HEK293 (cell line): Measurements from ENCODE around the gene NTF4.

Experiments used
- RBAK ChIP-seq: fragments of 450-650 bp; formaldehyde crosslinking; IDR thresholded peaks from 2 replicates; pipeline ENCODE4 v1.5.1; 2016; ENCODE audit warnings: missing biosample characterization, missing genetic modification characterization
- REPIN1 ChIP-seq: fragments of 450-650 bp; formaldehyde crosslinking; IDR thresholded peaks from 2 replicates; pipeline ENCODE4 v1.5.1; 2017; ENCODE audit warnings: missing biosample characterization, missing genetic modification characterization, low read depth
- SP7 ChIP-seq: fragments of 450-650 bp; formaldehyde crosslinking; IDR thresholded peaks from 2 replicates; pipeline ENCODE4 v1.5.1; 2016; ENCODE audit warnings: missing biosample characterization, missing genetic modification characterization
- ZBTB8A ChIP-seq: fragments of 450-650 bp; formaldehyde crosslinking; IDR thresholded peaks from 2 replicates; pipeline ENCODE4 v1.5.1; 2016; ENCODE audit warnings: missing biosample characterization, missing genetic modification characterization
- ZFHX2 ChIP-seq: fragments of 450-650 bp; formaldehyde crosslinking; conservative IDR thresholded peaks from 2 replicates; pipeline ENCODE4 v1.5.1; 2016; ENCODE audit warnings: missing biosample characterization, missing genetic modification characterization
- ZNF112 ChIP-seq: fragments of 450-650 bp; formaldehyde crosslinking; IDR thresholded peaks from 2 replicates; pipeline ENCODE4 v1.5.0; 2017; ENCODE audit warnings: missing biosample characterization, missing genetic modification characterization
- ZNF2 ChIP-seq: fragments of 450-650 bp; formaldehyde crosslinking; IDR thresholded peaks from 2 replicates; pipeline ENCODE4 v1.5.1; 2016; ENCODE audit warnings: missing biosample characterization, missing genetic modification characterization
- ZNF354C ChIP-seq: fragments of 450-650 bp; formaldehyde crosslinking; IDR thresholded peaks from 2 replicates; pipeline ENCODE4 v1.5.1; 2016; ENCODE audit warnings: missing biosample characterization, missing genetic modification characterization, low read depth, borderline replicate concordance
- ZNF366 ChIP-seq: fragments of 450-650 bp; formaldehyde crosslinking; conservative IDR thresholded peaks from 2 replicates; pipeline ENCODE4 v1.5.1; 2016; ENCODE audit warnings: missing biosample characterization, missing genetic modification characterization
- ZNF37A ChIP-seq: fragments of 450-650 bp; IDR thresholded peaks from 2 replicates; pipeline ENCODE4 v1.5.1; 2018; ENCODE audit warnings: missing biosample characterization, missing genetic modification characterization
- ZNF785 ChIP-seq: fragments of 450-650 bp; formaldehyde crosslinking; IDR thresholded peaks from 2 replicates; pipeline ENCODE4 v1.5.1; 2016; ENCODE audit warnings: missing biosample characterization, missing genetic modification characterization
- ZXDB ChIP-seq: fragments of 450-650 bp; formaldehyde crosslinking; IDR thresholded peaks from 2 replicates; pipeline ENCODE4 v1.5.1; 2016; ENCODE audit warnings: missing biosample characterization, missing genetic modification characterization
- TF ChIP-seq, protein P1 (sequence below): fragments of 450-650 bp; formaldehyde crosslinking; IDR thresholded peaks from 2 replicates; pipeline ENCODE4 v1.5.1; 2016; ENCODE audit warnings: missing biosample characterization, missing genetic modification characterization
- TF ChIP-seq, protein P2 (sequence below): fragments of 450-650 bp; formaldehyde crosslinking; IDR thresholded peaks from 2 replicates; pipeline ENCODE4 v1.5.1; 2016; ENCODE audit warnings: missing biosample characterization, missing genetic modification characterization
- TF ChIP-seq, protein P3 (sequence below): fragments of 450-650 bp; formaldehyde crosslinking; IDR thresholded peaks from 2 replicates; pipeline ENCODE4 v1.5.1; 2016; ENCODE audit warnings: missing biosample characterization, missing genetic modification characterization
- TF ChIP-seq, protein P4 (sequence below): fragments of 450-650 bp; formaldehyde crosslinking; IDR thresholded peaks from 2 replicates; pipeline ENCODE4 v1.5.1; 2016; ENCODE audit warnings: missing biosample characterization, missing genetic modification characterization
- TF ChIP-seq, protein P5 (sequence below): fragments of 450-650 bp; IDR thresholded peaks from 2 replicates; pipeline ENCODE4 v1.5.1; 2018; ENCODE audit warnings: missing biosample characterization, missing genetic modification characterization
- TF ChIP-seq, protein P6 (sequence below): fragments of 450-650 bp; formaldehyde crosslinking; IDR thresholded peaks from 2 replicates; pipeline ENCODE4; 2016; ENCODE audit warnings: missing biosample characterization, missing genetic modification characterization
- TF ChIP-seq, protein P7 (sequence below): fragments of 450-650 bp; formaldehyde crosslinking; IDR thresholded peaks from 2 replicates; pipeline ENCODE4 v1.5.1; 2016; ENCODE audit warnings: missing biosample characterization, missing genetic modification characterization
- TF ChIP-seq, protein P8 (sequence below): fragments of 450-650 bp; formaldehyde crosslinking; IDR thresholded peaks from 2 replicates; pipeline ENCODE4 v1.5.1; 2016; ENCODE audit warnings: missing biosample characterization, missing genetic modification characterization

The NTF4 gene

DNA sequence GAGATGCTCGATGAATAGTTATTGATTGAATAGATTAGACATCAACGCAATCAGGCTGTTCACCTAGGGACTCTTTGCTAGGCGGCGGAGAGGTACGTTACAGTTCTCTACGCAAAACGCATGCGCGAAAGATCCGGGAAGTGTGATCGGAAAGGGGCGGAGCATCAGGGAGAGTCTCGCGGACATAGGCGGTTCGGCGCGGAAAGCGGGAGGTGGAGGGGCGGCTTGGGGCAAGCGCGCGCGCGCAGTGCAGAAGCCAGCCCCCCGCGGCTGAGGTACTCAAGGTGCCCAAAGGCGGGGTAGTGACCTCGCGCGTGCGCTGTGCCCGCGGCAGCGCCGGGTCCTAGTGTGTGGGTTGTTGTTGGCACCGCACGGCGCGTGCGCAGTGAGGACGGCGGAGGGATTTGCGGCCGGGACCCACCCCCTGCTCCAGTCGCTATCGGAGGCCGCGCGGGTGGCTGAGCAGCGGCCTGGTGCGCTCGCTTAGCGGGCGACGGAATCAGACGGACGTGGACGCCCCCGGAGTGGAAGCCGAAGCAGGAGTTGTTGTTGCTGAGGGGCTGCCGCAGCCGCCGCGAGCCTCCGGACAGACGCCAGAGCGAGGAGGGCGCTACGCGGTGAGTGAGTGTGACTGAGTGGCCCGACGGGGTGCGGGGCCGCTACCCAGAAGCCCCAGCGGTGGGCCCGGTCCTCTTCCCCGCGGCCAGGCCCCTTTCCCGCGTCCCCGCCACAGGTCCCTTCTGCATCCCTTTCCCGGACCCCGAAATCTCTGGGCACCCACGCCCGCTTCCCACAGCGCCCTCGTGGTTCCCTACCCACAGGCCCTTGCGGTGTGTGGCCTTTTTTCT, 20.6 kb upstream of the NTF4 start, which contains the start of gene SNRNP70 (continued):
- TF ChIP-seq ZXDB (peak; percentile 99), RBAK (no peak), ZNF785 (0 out of 2 replicates have a peak, but pooled peaks have one; percentile 85), ZFHX2 (tag by site-specific recombination) (peak; percentile 90), ZNF354C (no peak), SP7 (tag by site-specific recombination) (peak; percentile 75), REPIN1 (peak; percentile 86; the same call in 1 of the 2 replicates), ZBTB8A (tag by site-specific recombination) (peak; percentile 65), ZNF2 (tag by site-specific recombination) (peak; percentile 66), ZNF37A (tag by site-specific recombination) (no peak), ZNF112 (tag by site-specific recombination) (no peak), ZNF366 (tag by site-specific recombination) (peak; percentile 51; the same call in 1 of the 2 replicates)
- TF ChIP-seq, protein P1, sequence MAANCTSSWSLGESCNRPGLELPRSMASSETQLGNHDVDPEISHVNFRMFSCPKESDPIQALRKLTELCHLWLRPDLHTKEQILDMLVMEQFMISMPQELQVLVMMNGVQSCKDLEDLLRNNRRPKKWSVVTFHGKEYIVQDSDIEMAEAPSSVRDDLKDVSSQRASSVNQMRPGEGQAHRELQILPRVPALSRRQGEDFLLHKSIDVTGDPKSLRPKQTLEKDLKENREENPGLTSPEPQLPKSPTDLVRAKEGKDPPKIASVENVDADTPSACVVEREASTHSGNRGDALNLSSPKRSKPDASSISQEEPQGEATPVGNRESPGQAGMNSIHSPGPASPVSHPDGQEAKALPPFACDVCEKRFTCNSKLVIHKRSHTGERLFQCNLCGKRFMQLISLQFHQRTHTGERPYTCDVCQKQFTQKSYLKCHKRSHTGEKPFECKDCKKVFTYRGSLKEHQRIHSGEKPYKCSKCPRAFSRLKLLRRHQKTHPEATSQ (tag by site-specific recombination) = peak; percentile 91; the same call in 1 of the 2 replicates
- TF ChIP-seq, protein P2, sequence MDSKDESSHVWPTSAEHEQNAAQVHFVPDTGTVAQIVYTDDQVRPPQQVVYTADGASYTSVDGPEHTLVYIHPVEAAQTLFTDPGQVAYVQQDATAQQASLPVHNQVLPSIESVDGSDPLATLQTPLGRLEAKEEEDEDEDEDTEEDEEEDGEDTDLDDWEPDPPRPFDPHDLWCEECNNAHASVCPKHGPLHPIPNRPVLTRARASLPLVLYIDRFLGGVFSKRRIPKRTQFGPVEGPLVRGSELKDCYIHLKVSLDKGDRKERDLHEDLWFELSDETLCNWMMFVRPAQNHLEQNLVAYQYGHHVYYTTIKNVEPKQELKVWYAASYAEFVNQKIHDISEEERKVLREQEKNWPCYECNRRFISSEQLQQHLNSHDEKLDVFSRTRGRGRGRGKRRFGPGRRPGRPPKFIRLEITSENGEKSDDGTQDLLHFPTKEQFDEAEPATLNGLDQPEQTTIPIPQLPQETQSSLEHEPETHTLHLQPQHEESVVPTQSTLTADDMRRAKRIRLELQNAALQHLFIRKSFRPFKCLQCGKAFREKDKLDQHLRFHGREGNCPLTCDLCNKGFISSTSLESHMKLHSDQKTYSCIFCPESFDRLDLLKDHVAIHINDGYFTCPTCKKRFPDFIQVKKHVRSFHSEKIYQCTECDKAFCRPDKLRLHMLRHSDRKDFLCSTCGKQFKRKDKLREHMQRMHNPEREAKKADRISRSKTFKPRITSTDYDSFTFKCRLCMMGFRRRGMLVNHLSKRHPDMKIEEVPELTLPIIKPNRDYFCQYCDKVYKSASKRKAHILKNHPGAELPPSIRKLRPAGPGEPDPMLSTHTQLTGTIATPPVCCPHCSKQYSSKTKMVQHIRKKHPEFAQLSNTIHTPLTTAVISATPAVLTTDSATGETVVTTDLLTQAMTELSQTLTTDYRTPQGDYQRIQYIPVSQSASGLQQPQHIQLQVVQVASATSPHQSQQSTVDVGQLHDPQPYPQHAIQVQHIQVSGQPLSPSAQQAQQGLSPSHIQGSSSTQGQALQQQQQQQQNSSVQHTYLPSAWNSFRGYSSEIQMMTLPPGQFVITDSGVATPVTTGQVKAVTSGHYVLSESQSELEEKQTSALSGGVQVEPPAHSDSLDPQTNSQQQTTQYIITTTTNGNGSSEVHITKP = peak; percentile 69
- TF ChIP-seq, protein P3, sequence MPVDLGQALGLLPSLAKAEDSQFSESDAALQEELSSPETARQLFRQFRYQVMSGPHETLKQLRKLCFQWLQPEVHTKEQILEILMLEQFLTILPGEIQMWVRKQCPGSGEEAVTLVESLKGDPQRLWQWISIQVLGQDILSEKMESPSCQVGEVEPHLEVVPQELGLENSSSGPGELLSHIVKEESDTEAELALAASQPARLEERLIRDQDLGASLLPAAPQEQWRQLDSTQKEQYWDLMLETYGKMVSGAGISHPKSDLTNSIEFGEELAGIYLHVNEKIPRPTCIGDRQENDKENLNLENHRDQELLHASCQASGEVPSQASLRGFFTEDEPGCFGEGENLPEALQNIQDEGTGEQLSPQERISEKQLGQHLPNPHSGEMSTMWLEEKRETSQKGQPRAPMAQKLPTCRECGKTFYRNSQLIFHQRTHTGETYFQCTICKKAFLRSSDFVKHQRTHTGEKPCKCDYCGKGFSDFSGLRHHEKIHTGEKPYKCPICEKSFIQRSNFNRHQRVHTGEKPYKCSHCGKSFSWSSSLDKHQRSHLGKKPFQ (tag by site-specific recombination) = no peak
- TF ChIP-seq, protein P4, sequence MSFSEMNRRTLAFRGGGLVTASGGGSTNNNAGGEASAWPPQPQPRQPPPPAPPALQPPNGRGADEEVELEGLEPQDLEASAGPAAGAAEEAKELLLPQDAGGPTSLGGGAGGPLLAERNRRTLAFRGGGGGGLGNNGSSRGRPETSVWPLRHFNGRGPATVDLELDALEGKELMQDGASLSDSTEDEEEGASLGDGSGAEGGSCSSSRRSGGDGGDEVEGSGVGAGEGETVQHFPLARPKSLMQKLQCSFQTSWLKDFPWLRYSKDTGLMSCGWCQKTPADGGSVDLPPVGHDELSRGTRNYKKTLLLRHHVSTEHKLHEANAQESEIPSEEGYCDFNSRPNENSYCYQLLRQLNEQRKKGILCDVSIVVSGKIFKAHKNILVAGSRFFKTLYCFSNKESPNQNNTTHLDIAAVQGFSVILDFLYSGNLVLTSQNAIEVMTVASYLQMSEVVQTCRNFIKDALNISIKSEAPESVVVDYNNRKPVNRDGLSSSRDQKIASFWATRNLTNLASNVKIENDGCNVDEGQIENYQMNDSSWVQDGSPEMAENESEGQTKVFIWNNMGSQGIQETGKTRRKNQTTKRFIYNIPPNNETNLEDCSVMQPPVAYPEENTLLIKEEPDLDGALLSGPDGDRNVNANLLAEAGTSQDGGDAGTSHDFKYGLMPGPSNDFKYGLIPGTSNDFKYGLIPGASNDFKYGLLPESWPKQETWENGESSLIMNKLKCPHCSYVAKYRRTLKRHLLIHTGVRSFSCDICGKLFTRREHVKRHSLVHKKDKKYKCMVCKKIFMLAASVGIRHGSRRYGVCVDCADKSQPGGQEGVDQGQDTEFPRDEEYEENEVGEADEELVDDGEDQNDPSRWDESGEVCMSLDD = peak; percentile 86; the same call in 1 of the 2 replicates
- TF ChIP-seq, protein P5, sequence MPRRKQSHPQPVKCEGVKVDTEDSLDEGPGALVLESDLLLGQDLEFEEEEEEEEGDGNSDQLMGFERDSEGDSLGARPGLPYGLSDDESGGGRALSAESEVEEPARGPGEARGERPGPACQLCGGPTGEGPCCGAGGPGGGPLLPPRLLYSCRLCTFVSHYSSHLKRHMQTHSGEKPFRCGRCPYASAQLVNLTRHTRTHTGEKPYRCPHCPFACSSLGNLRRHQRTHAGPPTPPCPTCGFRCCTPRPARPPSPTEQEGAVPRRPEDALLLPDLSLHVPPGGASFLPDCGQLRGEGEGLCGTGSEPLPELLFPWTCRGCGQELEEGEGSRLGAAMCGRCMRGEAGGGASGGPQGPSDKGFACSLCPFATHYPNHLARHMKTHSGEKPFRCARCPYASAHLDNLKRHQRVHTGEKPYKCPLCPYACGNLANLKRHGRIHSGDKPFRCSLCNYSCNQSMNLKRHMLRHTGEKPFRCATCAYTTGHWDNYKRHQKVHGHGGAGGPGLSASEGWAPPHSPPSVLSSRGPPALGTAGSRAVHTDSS (tag by site-specific recombination) = no peak
- TF ChIP-seq, protein P6, sequence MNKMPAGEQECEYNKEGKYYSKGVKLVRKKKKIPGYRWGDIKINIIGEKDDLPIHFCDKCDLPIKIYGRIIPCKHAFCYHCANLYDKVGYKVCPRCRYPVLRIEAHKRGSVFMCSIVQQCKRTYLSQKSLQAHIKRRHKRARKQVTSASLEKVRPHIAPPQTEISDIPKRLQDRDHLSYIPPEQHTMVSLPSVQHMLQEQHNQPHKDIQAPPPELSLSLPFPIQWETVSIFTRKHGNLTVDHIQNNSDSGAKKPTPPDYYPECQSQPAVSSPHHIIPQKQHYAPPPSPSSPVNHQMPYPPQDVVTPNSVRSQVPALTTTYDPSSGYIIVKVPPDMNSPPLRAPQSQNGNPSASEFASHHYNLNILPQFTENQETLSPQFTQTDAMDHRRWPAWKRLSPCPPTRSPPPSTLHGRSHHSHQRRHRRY (tag by site-specific recombination) = 0 out of 2 replicates have a peak, but pooled peaks have one; percentile 74
- TF ChIP-seq, protein P7, sequence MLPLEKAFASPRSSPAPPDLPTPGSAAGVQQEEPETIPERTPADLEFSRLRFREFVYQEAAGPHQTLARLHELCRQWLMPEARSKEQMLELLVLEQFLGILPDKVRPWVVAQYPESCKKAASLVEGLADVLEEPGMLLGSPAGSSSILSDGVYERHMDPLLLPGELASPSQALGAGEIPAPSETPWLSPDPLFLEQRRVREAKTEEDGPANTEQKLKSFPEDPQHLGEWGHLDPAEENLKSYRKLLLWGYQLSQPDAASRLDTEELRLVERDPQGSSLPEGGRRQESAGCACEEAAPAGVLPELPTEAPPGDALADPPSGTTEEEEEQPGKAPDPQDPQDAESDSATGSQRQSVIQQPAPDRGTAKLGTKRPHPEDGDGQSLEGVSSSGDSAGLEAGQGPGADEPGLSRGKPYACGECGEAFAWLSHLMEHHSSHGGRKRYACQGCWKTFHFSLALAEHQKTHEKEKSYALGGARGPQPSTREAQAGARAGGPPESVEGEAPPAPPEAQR (tag by site-specific recombination) = peak; percentile 58; the same call in 1 of the 2 replicates
- TF ChIP-seq, protein P8, sequence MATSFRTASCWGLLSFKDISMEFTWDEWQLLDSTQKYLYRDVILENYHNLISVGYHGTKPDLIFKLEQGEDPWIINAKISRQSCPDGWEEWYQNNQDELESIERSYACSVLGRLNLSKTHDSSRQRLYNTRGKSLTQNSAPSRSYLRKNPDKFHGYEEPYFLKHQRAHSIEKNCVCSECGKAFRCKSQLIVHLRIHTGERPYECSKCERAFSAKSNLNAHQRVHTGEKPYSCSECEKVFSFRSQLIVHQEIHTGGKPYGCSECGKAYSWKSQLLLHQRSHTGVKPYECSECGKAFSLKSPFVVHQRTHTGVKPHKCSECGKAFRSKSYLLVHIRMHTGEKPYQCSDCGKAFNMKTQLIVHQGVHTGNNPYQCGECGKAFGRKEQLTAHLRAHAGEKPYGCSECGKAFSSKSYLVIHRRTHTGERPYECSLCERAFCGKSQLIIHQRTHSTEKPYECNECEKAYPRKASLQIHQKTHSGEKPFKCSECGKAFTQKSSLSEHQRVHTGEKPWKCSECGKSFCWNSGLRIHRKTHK (tag by site-specific recombination) = no peak
